GM12878 (cell line): ENCODE data around the gene ZNF570. TPM values are rescaled to one million over a fixed set of nuclear protein-coding genes. Genes with fewer than 3 reads are reported as not detected.

Experiments used
- ATAC-seq: fragments of 200-7000 bp; cut with Tn5 transposase; 3 replicates; pipeline ENCODE4 v1.9.1; 2020; ENCODE audit warnings: mild to moderate bottlenecking, moderate library complexity
- BruUV-seq: library from RNA; stranded (reverse); fragments of 400-500 nt; replicated peaks from 2 replicates; lab custom pipeline; 2021; lab: Mats Ljungman, UMichigan
- CTCF ChIA-PET: fragments of 300-600 bp; sonication (Branson Sonifier 250); formaldehyde crosslinking; extraction: SDS; loops from one replicate; lab custom pipeline; 2021; ENCODE audit warnings: inconsistent platforms; lab: Yijun Ruan, JAX
- POLR2A ChIA-PET: fragments of 350-600 bp; formaldehyde crosslinking; extraction: SDS; loops from one replicate; lab custom pipeline; 2021; ENCODE audit warnings: inconsistent platforms; lab: Charles Lee
- RAD21 ChIA-PET: fragments of 300-600 bp; sonication (Branson Sonifier 250); formaldehyde crosslinking; loops from one replicate; lab custom pipeline; 2023; ENCODE audit warnings: antibody characterized with exemption; ENCODE audit not compliant: unreplicated experiment; lab: Charles Lee
- SMC1A ChIA-PET: fragments of 300-600 bp; sonication (Branson Sonifier 250); formaldehyde crosslinking; loops from one replicate; lab custom pipeline; 2023; ENCODE audit not compliant: unreplicated experiment, uncharacterized antibody; lab: Charles Lee
- DNase-seq: peaks from one replicate; pipeline ENCODE4 v3.0.0-alpha.2; 2011; ENCODE audit warnings: low read depth, low spot score
- FAIRE-seq: peaks from 3 replicates; lab custom pipeline; 2011; peaks lifted over from hg19 to GRCh38; lab: Jason Lieb, UNC
- H2AFZ ChIP-seq: 2 replicates; pipeline ENCODE4 v1.6.0; 2011; ENCODE audit warnings: low read depth, low read length, control low read depth; ENCODE audit not compliant: control insufficient read depth
- H3K27ac ChIP-seq: 2 replicates; pipeline ENCODE4 v1.5.1; 2011; ENCODE audit warnings: control low read depth; ENCODE audit not compliant: control insufficient read depth, insufficient read depth
- H3K27me3 ChIP-seq, 2 experiments: replicated peaks in 1 of 2; 2 replicates each; pipeline versions ENCODE4 v1.6.0 to v1.6.1; 2011; ENCODE audit warnings: low read length in 1 of 2; ENCODE audit not compliant: control insufficient read depth in 2 of 2, insufficient read depth in 2 of 2
- H3K36me3 ChIP-seq, 2 experiments: 2 replicates each; pipeline ENCODE4 v1.5.1; 2011; ENCODE audit warnings: low read length in 1 of 2; ENCODE audit not compliant: control insufficient read depth in 2 of 2, insufficient read depth in 2 of 2
- H3K4me1 ChIP-seq: 2 replicates; pipeline ENCODE4 v1.6.1; 2011; ENCODE audit warnings: mild to moderate bottlenecking, low read length, moderate library complexity, mixed read lengths; ENCODE audit not compliant: control insufficient read depth, insufficient read depth
- H3K4me2 ChIP-seq: 2 replicates; pipeline ENCODE4 v1.6.0; 2011; ENCODE audit warnings: control low read depth; ENCODE audit not compliant: control insufficient read depth, insufficient read depth
- H3K4me3 ChIP-seq: fragments of 200-600 bp; sonication (generic); 2 replicates; pipeline ENCODE4 v1.5.1; 2016
- H3K79me2 ChIP-seq: 2 replicates; pipeline ENCODE4 v1.6.0; 2011; ENCODE audit warnings: low read length; ENCODE audit not compliant: control insufficient read depth, insufficient read depth
- H3K9ac ChIP-seq: 2 replicates; pipeline ENCODE4 v1.8.0; 2011; ENCODE audit warnings: low read length, control low read depth, mixed read lengths; ENCODE audit not compliant: control insufficient read depth, insufficient read depth
- H3K9me3 ChIP-seq: replicated peaks from 3 replicates; pipeline ENCODE4 v1.5.1; 2011; ENCODE audit warnings: mild to moderate bottlenecking, low read length; ENCODE audit not compliant: control insufficient read depth, insufficient read depth
- H4K20me1 ChIP-seq: 2 replicates; pipeline ENCODE4 v1.6.0; 2011; ENCODE audit not compliant: control insufficient read depth, insufficient read depth
- ATF7 ChIP-seq: fragments of 450-650 bp; IDR thresholded peaks from 2 replicates; pipeline ENCODE4 v1.6.1; 2016; ENCODE audit warnings: low read depth, mild to moderate bottlenecking
- BACH1 ChIP-seq: fragments of 450-650 bp; IDR thresholded peaks from 2 replicates; pipeline ENCODE4 v1.6.1; 2017; ENCODE audit warnings: mild to moderate bottlenecking, borderline replicate concordance
- BHLHE40 ChIP-seq, 2 experiments: fragments of 450-650 bp in 1 of 2; IDR thresholded peaks; 2 replicates each; pipeline ENCODE4 v1.6.1; 2011 to 2017; ENCODE audit warnings: low read depth in 2 of 2, borderline replicate concordance in 1 of 2, improper control_type of control experiment in 1 of 2, low read length in 1 of 2, mild to moderate bottlenecking in 1 of 2
- IRF5 ChIP-seq: fragments of 450-650 bp; IDR thresholded peaks from 2 replicates; pipeline ENCODE4 v1.6.1; 2017; ENCODE audit warnings: borderline replicate concordance
- NR2C1 ChIP-seq: fragments of 450-650 bp; IDR thresholded peaks from 2 replicates; pipeline ENCODE4 v1.6.1; 2017; ENCODE audit warnings: antibody characterized with exemption, mild to moderate bottlenecking, moderate library complexity
- TARDBP ChIP-seq: IDR thresholded peaks from 2 replicates; pipeline ENCODE4 v1.6.1; 2016; ENCODE audit warnings: borderline replicate concordance
- ZNF274 ChIP-seq: IDR thresholded peaks from one replicate; pipeline ENCODE4 v1.8.0; 2011; ENCODE audit not compliant: insufficient read length, insufficient read depth
- WGBS: methylation state at CpG from one replicate; pipeline ENCODE4 v1.1.6; 2016; ENCODE audit warnings: low lambda C conversion rate; ENCODE audit not compliant: insufficient replicate concordance, insufficient coverage; ENCODE audit errors: missing lambda C conversion rate; 5-methylcytosine and 5-hydroxymethylcytosine counted together
- in situ Hi-C: fragments of 300-500 bp; cut with MboI; formaldehyde crosslinking; loops from 9 replicates; pipeline ENCODE4 v1.14.3; 2018; ENCODE audit warnings: mixed read lengths
- intact Hi-C: fragments of 100-400 bp; cut with micrococcal nuclease; formaldehyde crosslinking; loops from one replicate; pipeline ENCODE4 v1.14.2; 2022; ENCODE audit not compliant: unreplicated experiment
- polyA plus RNA-seq, 11 experiments: library from polyadenylated mRNA; depleted of rRNA in 4 of 11; unstranded in 6 of 11; stranded (reverse) in 5 of 11; fragments of >200 nt; fragmentation: Nextera tagmentation in 4 of 11; fragmentation: Illumina TruSeq in 1 of 11; extraction: Ambion mirVana in 4 of 11; extraction: Trizol in 1 of 11; gene quantifications; 1 replicate in 1 of 11; 2 replicates in 10 of 11; pipeline versions ENCODE4 v1.2.1 to v1.2.3, GENCODE V29; 2011 to 2016; ENCODE audit warnings: inconsistent platforms in 2 of 11, missing spikeins in 2 of 11, low read depth in 1 of 11
- total RNA-seq, 4 experiments: library from RNA; depleted of rRNA in 3 of 4; stranded (reverse); fragments of >200 nt in 3 of 4; fragmentation: Illumina TruSeq in 1 of 4; extraction: Trizol in 1 of 4; gene quantifications; 2 replicates each; pipeline versions ENCODE4 v1.2.1 to v1.2.3, GENCODE V29; 2013 to 2021
- TF ChIP-seq, protein P1 (sequence below): fragments of 450-650 bp; IDR thresholded peaks from 2 replicates; pipeline ENCODE4 v1.6.1; 2017; ENCODE audit warnings: antibody characterized with exemption, mild to moderate bottlenecking, moderate library complexity

Gene ZNF570
- total and polyA plus RNA-seq, 10 of the 15 experiments (the other 5 are each of a cell fraction or from before 2014, with no cell fraction given): 0.25 to 3.6 (median 1.7) TPM

GRCh38 chr19:37519890-37520289 lies 50.7 kb downstream of the ZNF570 start:
- ChIA-PET SMC1A (no interaction called here), RAD21 (no interaction called here), POLR2A (no interaction called here), CTCF (interaction anchor here (0.6 kb wide), 1 partner anchor 853 kb away, joined by 3 read pairs; the partner anchor contains the start of gene ZNF461)
- no peak for DNase-seq
- H3K4me2 ChIP-seq: no peak overlapping the region
- no peaks in the 10 kb centered on the region for H3K4me1 ChIP-seq
- FAIRE-seq: no peak
- no peaks in the 10 kb centered on the region for H3K36me3 ChIP-seq
- no peak overlapping the region for H3K9ac ChIP-seq
- TF ChIP-seq ATF7 (no peak), BHLHE40 (IDR thresholded peaks at IDR 0.05; ENCODE audit: borderline replicate concordance in 1 of 2, low read depth in 2 of 2, low read length in 1 of 2) (no peak), NR2C1 (no peak)
- WGBS: 71% methylated on average over 2 of the region's 2 CpGs
- H3K79me2 ChIP-seq: no peaks in the 10 kb centered on the region
- no peaks in the 10 kb centered on the region; the same call in 2 of the 3 replicates for H3K9me3 ChIP-seq
- no peak overlapping the region for H3K4me3 ChIP-seq
- intact Hi-C loops (no loop called here), in situ Hi-C loops (no loop called here)
- no peak overlapping the region for H2AFZ ChIP-seq
- no TSS peak for BruUV-seq
- H4K20me1 ChIP-seq: no peaks in the 10 kb centered on the region
- H3K27ac ChIP-seq: no peak overlapping the region
- no peaks in the 10 kb centered on the region for H3K27me3 ChIP-seq
- no peak for ATAC-seq

DNA sequence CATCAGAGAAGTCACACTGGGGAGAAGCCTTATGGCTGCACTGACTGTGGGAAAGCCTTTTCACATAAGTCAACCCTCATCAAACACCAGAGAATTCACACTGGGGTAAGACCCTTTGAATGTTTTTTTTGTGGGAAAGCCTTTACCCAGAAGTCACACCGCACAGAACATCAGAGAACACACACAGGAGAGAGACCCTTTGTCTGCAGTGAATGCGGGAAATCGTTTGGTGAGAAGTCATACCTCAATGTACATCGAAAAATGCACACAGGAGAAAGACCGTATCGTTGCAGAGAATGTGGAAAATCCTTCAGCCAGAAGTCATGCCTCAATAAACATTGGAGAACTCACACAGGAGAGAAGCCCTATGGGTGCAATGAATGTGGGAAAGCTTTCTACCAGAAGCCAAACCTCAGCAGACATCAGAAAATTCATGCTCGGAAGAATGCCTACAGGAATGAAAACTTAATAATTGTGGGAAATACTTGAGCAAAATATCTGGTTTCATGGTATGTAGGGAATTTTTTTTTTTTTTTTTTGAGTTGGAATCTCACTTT lies 68.3 kb downstream of the ZNF570 start:
- ATAC-seq: no peak
- Histone ChIP-seq H3K4me3 (no peak overlapping the region), H3K79me2 (no peaks in the 10 kb centered on the region), H3K27me3 (no peaks in the 10 kb centered on the region), H3K9ac (no peak overlapping the region), H3K36me3 (no peaks in the 10 kb centered on the region), H2AFZ (no peak overlapping the region), H4K20me1 (no peaks in the 10 kb centered on the region), H3K27ac (no peak overlapping the region), H3K4me2 (no peak overlapping the region), H3K9me3 (peaks cover 2% of the 10 kb centered on the region; the same call in 2 of the 3 replicates), H3K4me1 (no peaks in the 10 kb centered on the region)
- BruUV-seq: no TSS peak
- WGBS: 96% methylated on average over 7 of the region's 7 CpGs
- no peak for DNase-seq
- POLR2A ChIA-PET: no interaction called here
- intact Hi-C loops (no loop called here), in situ Hi-C loops (no loop called here)
- RAD21 ChIA-PET: no interaction called here
- TF ChIP-seq TARDBP: no peak
- TF ChIP-seq ZNF274: peak; percentile 33
- no peak for TF ChIP-seq BACH1
- no peak for TF ChIP-seq IRF5
- TF ChIP-seq, protein P1, sequence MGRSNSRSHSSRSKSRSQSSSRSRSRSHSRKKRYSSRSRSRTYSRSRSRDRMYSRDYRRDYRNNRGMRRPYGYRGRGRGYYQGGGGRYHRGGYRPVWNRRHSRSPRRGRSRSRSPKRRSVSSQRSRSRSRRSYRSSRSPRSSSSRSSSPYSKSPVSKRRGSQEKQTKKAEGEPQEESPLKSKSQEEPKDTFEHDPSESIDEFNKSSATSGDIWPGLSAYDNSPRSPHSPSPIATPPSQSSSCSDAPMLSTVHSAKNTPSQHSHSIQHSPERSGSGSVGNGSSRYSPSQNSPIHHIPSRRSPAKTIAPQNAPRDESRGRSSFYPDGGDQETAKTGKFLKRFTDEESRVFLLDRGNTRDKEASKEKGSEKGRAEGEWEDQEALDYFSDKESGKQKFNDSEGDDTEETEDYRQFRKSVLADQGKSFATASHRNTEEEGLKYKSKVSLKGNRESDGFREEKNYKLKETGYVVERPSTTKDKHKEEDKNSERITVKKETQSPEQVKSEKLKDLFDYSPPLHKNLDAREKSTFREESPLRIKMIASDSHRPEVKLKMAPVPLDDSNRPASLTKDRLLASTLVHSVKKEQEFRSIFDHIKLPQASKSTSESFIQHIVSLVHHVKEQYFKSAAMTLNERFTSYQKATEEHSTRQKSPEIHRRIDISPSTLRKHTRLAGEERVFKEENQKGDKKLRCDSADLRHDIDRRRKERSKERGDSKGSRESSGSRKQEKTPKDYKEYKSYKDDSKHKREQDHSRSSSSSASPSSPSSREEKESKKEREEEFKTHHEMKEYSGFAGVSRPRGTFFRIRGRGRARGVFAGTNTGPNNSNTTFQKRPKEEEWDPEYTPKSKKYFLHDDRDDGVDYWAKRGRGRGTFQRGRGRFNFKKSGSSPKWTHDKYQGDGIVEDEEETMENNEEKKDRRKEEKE: no peak
- SMC1A ChIA-PET: no interaction called here
- CTCF ChIA-PET: interaction anchor here (0.6 kb wide), 1 partner anchor 10 kb away, joined by 3 read pairs; no protein-coding TSS in a partner anchor
- no peak for FAIRE-seq
